SU-DHL-6 (cell line): ENCODE results near the gene SELENOF.

Experiments
- CTCF ChIP-seq: fragments of 200-600 bp; sonication (generic); IDR thresholded peaks from one replicate; pipeline ENCODE4 v1.5.1; 2017; ENCODE audit warnings: antibody characterized with exemption, mild to moderate bottlenecking, low read length, moderate library complexity; ENCODE audit not compliant: insufficient read depth, poor library complexity, severe bottlenecking
- EZH2phosphoT487 ChIP-seq: fragments of 200-600 bp; sonication (generic), shearing (Covaris generic); conservative IDR thresholded peaks from 2 replicates; pipeline ENCODE4 v1.6.1; 2018; ENCODE audit warnings: mild to moderate bottlenecking, antibody characterized with exemption, low read length, moderate library complexity, mixed read lengths

- no peak for TF ChIP-seq CTCF
- no peak for TF ChIP-seq EZH2phosphoT487
Observed at GRCh38 chr1:86862920-86863319, 51.0 kb downstream of the SELENOF start.
